GM21526 (cell line): ENCODE data around the gene MCEE.
"Not testable (repeated sequence)": the region's sequence is repeated elsewhere in the genome, so short reads cannot be mapped to it uniquely, and the experiment has no call there.

Source experiments
- ATAC-seq: cut with Tn5 transposase; IDR thresholded peaks from one replicate; pipeline ENCODE4 v1.9.1; 2021; ENCODE audit warnings: moderate library complexity; ENCODE audit not compliant: unreplicated experiment, low FRiP score

Gene MCEE

GRCh38 chr2:71129114-71129901, 721 bp downstream of the MCEE start:
- ATAC-seq = no peak

GRCh38 chr2:71126957-71127356, 3.1 kb downstream of the MCEE start:
- no peak for ATAC-seq

- ATAC-seq = no peak
Measured at GRCh38 chr2:71125506-71126294, 4.3 kb downstream of the MCEE start.

GRCh38 chr2:71122387-71123298, 7.4 kb downstream of the MCEE start:
- no peak for ATAC-seq

GRCh38 chr2:71121479-71121878, 8.6 kb downstream of the MCEE start:
- ATAC-seq = no peak

- no peak for ATAC-seq
Measured at GRCh38 chr2:71120195-71120594, 9.8 kb downstream of the MCEE start.

- no peak for ATAC-seq
Measured at GRCh38 chr2:71117063-71117462, 13.0 kb downstream of the MCEE start.

GRCh38 chr2:71113843-71114242, 16.2 kb downstream of the MCEE start:
- ATAC-seq = no peak

GRCh38 chr2:71108091-71108490, 21.9 kb downstream of the MCEE start:
- no peak for ATAC-seq

GRCh38 chr2:71106463-71106862, 23.6 kb downstream of the MCEE start:
- not testable (repeated sequence) for ATAC-seq

- ATAC-seq = no peak
Measured at GRCh38 chr2:71103809-71104208, 26.2 kb downstream of the MCEE start.

- ATAC-seq = no peak
Measured at GRCh38 chr2:71102981-71103681, 26.9 kb downstream of the MCEE start.

- ATAC-seq = no peak
Measured at GRCh38 chr2:71101656-71102055, 28.4 kb downstream of the MCEE start.

- ATAC-seq = no peak
Measured at GRCh38 chr2:71100195-71100964, 29.6 kb downstream of the MCEE start.

- ATAC-seq = not testable (repeated sequence)
Measured at GRCh38 chr2:71092491-71093260, 37.4 kb downstream of the MCEE start.

- not testable (repeated sequence) for ATAC-seq
Measured at GRCh38 chr2:71091808-71092207, 38.2 kb downstream of the MCEE start.

GRCh38 chr2:71089475-71089874, 40.6 kb downstream of the MCEE start:
- not testable (repeated sequence) for ATAC-seq

- ATAC-seq = not testable (repeated sequence)
Measured at GRCh38 chr2:71085325-71086003, 44.6 kb downstream of the MCEE start.
